SJSA1 (cell line): ENCODE results near the gene SLC5A6. TPM values are rescaled to one million over a fixed set of nuclear protein-coding genes. Genes with fewer than 3 reads are reported as not detected.

Experiments
- DNase-seq, 2 experiments: peaks; one replicate each; pipeline ENCODE4 v3.0.0-alpha.2; 2015 to 2020; ENCODE audit warnings: low spot score in 2 of 2, low read depth in 1 of 2
- H3K27ac ChIP-seq: fragments of 250-450 bp; sonication (Bioruptor Pico); 2 replicates; pipeline ENCODE4 v1.5.1; 2020; ENCODE audit warnings: mild to moderate bottlenecking, moderate library complexity
- H3K27me3 ChIP-seq: fragments of 250-450 bp; sonication (Bioruptor Pico); replicated peaks from 2 replicates; pipeline ENCODE4 v1.5.1; 2020; ENCODE audit warnings: mild to moderate bottlenecking, moderate library complexity
- H3K36me3 ChIP-seq: fragments of 250-450 bp; sonication (Bioruptor Pico); 2 replicates; pipeline ENCODE4 v1.5.1; 2020; ENCODE audit warnings: mild to moderate bottlenecking
- H3K4me1 ChIP-seq: fragments of 250-450 bp; sonication (Bioruptor Pico); replicated peaks from 2 replicates; pipeline ENCODE4 v1.6.1; 2021; ENCODE audit warnings: mild to moderate bottlenecking
- H3K4me3 ChIP-seq: fragments of 250-450 bp; sonication (Bioruptor Pico); 2 replicates; pipeline ENCODE4 v1.5.1; 2020; ENCODE audit warnings: mild to moderate bottlenecking
- H3K9me3 ChIP-seq: fragments of 250-450 bp; sonication (Bioruptor Pico); replicated peaks from 2 replicates; pipeline ENCODE4 v1.5.1; 2020; ENCODE audit warnings: mild to moderate bottlenecking
- total RNA-seq: library from RNA; depleted of rRNA; stranded (reverse); fragments of >200 nt; shearing (Covaris generic); gene quantifications from 2 replicates; pipeline ENCODE4 v1.2.3, GENCODE V29; 2014

SLC5A6 gene
- total RNA-seq, 1 experiment from 2014 or later = 40.8 TPM

DNA sequence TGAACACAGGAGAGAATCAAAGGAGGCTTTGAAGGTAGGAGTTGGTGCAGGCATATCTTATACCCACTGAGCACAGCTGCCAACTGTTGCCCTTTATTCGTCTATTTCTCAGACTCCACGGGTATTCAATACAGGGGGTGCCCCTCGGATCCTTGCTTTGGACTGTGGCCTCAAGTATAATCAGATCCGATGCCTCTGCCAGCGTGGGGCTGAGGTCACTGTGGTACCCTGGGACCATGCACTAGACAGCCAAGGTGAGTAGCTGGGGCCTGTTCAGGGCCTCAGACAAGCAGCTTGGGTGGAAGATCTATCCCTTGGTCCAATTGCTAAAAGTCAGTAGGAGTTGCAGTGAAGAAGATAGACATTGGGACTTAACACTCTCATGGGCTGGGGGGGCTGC is 10.3 kb upstream of the SLC5A6 start:
- peaks cover 9% of the 10 kb centered on the region for H3K4me1 ChIP-seq
- no peaks in the 10 kb centered on the region for H3K9me3 ChIP-seq
- no peak overlapping the region for H3K4me3 ChIP-seq
- no peak for DNase-seq
- H3K27me3 ChIP-seq = no peaks in the 10 kb centered on the region
- no peak overlapping the region for H3K27ac ChIP-seq
- H3K36me3 ChIP-seq = peaks cover 86% of the 10 kb centered on the region

DNA sequence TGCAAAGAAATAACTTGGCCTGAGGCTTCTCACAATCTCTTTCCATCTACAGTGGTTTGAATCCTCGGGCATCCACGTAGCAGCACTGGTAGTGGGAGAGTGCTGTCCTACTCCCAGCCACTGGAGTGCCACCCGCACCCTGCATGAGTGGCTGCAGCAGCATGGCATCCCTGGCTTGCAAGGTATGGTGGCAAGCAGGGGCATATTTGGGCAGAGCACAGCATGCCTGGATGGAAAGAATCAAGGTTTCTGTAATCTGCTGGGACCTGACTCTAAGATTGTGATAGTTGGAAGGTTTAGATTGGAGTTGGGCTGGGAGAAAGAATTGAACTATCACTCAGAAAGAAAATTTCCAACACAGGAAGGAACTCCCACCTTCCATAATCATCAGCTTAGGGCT is 9.1 kb upstream of the SLC5A6 start:
- no peak for DNase-seq
- Histone ChIP-seq H3K4me3 (no peak overlapping the region), H3K4me1 (peaks cover 18% of the 10 kb centered on the region), H3K36me3 (peaks cover 83% of the 10 kb centered on the region), H3K9me3 (no peaks in the 10 kb centered on the region), H3K27ac (no peak overlapping the region), H3K27me3 (no peaks in the 10 kb centered on the region)

DNA sequence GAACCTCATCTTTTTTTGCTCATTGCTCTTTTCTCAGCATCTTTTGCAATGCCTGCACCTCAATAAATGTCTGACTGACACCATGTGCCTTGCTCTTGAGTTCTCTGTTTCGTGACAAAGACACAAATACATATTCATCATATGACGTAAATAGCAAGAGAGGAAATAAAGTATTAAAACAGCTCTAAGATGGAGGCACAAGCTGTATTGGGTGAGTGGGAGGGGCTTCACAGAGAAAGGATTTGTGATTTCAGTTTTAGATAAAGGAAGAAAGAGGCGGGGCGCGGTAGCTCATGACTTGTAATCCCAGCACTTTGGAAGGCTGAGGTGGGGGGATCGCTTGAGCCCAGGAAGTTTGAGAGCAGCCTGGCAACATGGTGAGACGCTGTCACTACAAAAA is 8.0 kb upstream of the SLC5A6 start:
- Histone ChIP-seq H3K9me3 (no peaks in the 10 kb centered on the region), H3K4me3 (no peak overlapping the region), H3K27me3 (no peaks in the 10 kb centered on the region), H3K36me3 (peaks cover 80% of the 10 kb centered on the region), H3K27ac (no peak overlapping the region), H3K4me1 (peaks cover 18% of the 10 kb centered on the region)
- no peak for DNase-seq

DNA sequence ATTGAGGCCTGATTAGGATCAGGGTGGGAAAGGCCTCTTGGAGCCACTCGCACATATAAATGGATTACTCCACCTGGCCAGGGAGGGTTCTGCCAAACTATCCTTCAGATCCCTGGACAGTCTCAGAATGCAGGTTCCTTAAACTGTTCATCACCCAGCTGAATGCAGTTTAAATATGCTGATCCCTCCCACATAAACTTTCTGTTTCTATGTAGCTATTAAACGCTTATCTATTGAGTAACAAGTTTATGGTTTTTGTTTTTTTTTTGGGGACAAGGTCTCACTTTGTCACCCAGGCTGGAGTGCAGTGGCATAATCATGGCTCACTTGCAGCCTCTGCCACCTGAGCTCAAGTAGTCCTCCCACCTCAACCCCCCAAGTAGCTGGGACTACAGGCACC is 7.0 kb upstream of the SLC5A6 start:
- no peaks in the 10 kb centered on the region for H3K9me3 ChIP-seq

DNA sequence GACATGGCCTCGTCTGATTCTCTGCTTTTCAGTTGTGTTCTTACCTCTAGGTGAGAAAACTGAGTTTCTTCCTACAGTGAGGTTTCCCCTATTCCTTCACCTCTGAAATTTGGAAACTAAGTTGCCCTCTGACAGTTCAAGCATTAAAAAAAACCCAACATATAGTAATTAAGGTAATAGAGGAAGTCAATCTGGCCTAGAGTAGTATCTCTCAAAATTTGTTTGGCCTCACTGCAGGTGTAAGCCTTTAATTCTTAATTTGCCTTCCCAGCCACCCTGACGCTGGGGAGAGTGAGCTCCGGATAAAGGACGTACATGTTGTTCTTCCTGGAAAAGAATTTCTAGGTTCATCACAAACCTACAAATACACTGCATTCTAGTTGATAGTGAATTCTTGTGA is 6.5 kb upstream of the SLC5A6 start:
- Histone ChIP-seq H3K4me3 (no peak overlapping the region), H3K27ac (no peak overlapping the region)

More for the DNA sequence above, 7.0 kb upstream of the SLC5A6 start:
- Histone ChIP-seq H3K36me3 (peaks cover 73% of the 10 kb centered on the region), H3K27ac (no peak overlapping the region), H3K27me3 (no peaks in the 10 kb centered on the region), H3K4me1 (peaks cover 18% of the 10 kb centered on the region), H3K4me3 (no peak overlapping the region)
- no peak for DNase-seq

DNA sequence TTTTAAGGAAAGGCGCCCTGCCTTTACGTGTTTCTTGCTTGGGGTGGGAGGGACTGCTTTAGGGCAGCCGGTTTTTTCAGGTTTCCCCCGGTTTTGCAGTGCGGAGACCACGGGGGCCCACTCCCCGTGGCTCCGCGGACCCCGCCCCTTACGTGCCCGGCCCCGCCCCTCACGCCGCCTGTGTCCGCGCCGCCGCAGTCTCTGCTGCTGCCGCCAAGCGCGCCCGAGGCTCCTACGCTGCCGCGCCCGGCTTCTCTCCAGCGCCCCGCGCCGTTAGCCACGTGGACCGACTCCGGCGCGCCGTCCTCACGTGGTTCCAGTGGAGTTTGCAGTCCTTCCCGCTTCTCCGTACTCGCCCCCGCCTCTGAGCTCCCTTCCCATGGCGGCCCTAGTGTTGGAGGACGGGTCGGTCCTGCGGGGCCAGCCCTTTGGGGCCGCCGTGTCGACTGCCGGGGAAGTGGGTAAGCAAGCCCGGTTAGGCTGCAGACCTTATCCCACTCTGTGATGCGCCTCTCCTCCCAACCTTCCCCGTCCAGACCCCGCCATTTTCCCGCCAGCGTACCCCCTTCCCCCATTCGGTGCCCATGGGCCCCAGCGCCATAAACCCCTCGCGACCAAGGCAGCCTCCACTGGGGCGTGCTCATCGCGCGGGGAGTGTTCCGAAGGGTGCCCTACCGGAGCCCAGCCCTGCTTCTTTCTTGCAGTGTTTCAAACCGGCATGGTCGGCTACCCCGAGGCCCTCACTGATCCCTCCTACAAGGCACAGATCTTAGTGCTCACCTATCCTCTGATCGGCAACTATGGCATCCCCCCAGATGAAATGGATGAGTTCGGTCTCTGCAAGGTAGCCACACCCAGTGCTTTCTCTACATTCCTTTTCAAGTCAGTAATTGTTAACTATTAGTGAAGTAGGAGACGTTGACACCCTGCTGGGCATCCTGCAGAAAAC is 5.4 kb upstream of the SLC5A6 start, which contains the start of gene CAD:
Gene CAD (plus strand): TSS at position 197 of the 949 bp plus-strand sequence. CDS start 183 bp downstream, at position 380.
- H3K27ac ChIP-seq = peak within 1 kb of the TSS; percentile 68
- peaks cover 25% of the 10 kb centered on the region for H3K4me1 ChIP-seq
- H3K36me3 ChIP-seq = peaks cover 63% of the 10 kb centered on the region
- peak within 1 kb of the TSS; percentile 57 for H3K4me3 ChIP-seq
- no peaks in the 10 kb centered on the region for H3K27me3 ChIP-seq
- H3K9me3 ChIP-seq = no peaks in the 10 kb centered on the region
- DNase-seq = peak; percentile 68 to 86

More for the DNA sequence above, 6.5 kb upstream of the SLC5A6 start:
- no peak for DNase-seq
- Histone ChIP-seq H3K4me1 (peaks cover 19% of the 10 kb centered on the region), H3K9me3 (no peaks in the 10 kb centered on the region), H3K36me3 (peaks cover 69% of the 10 kb centered on the region), H3K27me3 (no peaks in the 10 kb centered on the region)

DNA sequence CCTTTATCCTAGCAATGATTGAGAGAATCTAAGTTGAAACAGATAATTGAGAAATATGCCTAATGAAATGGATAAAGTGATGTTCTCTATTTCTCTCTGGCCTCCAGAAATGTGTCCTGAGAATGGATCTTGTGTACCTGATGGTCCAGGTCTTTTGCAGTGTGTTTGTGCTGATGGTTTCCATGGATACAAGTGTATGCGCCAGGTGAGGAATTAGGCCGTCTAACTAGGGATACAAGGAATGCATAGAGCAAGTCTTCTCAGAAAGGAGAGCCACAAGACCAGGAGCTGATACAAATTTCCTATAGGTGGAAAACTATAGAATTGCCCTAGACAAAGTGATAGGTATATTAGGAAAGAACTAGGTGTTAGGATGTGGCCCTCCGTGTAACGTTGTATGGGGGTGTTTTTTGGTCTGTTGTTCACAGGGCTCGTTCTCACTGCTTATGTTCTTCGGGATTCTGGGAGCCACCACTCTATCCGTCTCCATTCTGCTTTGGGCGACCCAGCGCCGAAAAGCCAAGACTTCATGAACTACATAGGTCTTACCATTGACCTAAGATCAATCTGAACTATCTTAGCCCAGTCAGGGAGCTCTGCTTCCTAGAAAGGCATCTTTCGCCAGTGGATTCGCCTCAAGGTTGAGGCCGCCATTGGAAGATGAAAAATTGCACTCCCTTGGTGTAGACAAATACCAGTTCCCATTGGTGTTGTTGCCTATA is 4.5 kb upstream of the SLC5A6 start:
- peaks cover 25% of the 10 kb centered on the region for H3K4me1 ChIP-seq
- H3K27ac ChIP-seq = no peak overlapping the region; the same call in 1 of the 2 replicates
- no peak for DNase-seq
- no peaks in the 10 kb centered on the region for H3K27me3 ChIP-seq
- peak overlapping the region; percentile 57 for H3K4me3 ChIP-seq
- peaks cover 56% of the 10 kb centered on the region for H3K36me3 ChIP-seq
- no peaks in the 10 kb centered on the region for H3K9me3 ChIP-seq

DNA sequence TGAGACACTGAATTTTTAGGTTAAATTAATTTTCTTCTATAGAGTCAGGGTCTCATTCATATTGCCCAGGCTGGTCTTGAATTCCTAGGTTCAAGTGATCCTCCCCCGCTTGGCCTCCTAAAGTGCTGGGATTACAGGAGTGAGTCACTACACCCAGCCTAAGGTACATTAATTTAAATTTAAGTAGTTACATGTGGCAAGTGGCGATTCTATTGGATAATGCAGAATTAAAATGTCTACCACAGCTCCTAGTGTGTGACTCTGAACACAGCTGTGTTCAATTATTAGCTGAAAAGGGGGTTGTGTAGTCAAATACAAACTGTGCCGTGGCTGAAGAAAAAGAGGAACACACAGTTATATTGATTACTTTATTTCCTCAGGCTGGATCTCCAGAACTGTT is 2.9 kb upstream of the SLC5A6 start:
- peaks cover 46% of the 10 kb centered on the region for H3K36me3 ChIP-seq
- H3K9me3 ChIP-seq = no peaks in the 10 kb centered on the region
- DNase-seq = no peak
- H3K4me3 ChIP-seq = no peak overlapping the region
- no peaks in the 10 kb centered on the region for H3K27me3 ChIP-seq
- no peak overlapping the region for H3K27ac ChIP-seq
- H3K4me1 ChIP-seq = peaks cover 33% of the 10 kb centered on the region

DNA sequence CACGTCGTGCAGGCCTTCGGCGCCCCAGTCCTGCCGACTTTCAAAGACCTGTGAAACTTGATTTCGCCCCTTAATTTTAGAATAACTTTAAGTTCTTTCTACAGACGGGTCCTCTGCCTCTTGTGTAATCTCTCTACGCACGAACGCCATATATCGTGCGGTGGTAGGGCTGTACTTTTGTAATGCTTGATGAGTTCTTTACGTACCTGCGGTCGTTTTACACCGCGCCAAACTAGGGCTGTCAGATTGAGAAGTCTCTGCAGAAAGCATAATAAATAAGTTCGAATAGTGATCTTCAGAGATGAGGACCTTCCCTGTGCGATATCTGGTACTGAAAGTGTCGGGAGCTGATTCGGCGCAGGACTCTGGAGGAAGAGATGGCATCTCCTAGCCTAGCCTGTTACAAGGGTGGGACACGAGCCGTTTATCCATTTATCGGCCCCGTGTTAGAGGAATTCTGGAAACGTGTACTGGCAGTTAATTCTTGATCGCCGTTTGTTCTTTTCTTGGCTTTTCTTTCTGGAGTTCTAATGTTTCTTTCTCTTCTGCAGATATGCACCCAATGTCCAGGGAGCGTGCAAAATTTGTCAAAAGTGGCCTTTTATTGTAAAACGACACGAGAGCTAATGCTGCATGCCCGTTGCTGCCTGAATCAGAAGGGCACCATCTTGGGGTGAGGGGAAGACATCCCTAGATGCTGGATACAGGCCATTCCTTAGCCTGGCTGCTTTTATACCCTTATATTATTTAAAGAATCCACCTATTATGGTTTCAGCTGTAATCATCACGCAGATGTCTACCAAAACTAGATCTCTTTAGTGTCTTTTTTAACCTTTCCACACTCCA is 781 bp upstream of the SLC5A6 start:
- no peaks in the 10 kb centered on the region for H3K9me3 ChIP-seq
- H3K36me3 ChIP-seq = peaks cover 50% of the 10 kb centered on the region
- H3K4me3 ChIP-seq = peak overlapping the region; percentile 56
- H3K27ac ChIP-seq = peak overlapping the region; percentile 83
- DNase-seq = no peak
- H3K4me1 ChIP-seq = peaks cover 31% of the 10 kb centered on the region
- no peaks in the 10 kb centered on the region for H3K27me3 ChIP-seq

DNA sequence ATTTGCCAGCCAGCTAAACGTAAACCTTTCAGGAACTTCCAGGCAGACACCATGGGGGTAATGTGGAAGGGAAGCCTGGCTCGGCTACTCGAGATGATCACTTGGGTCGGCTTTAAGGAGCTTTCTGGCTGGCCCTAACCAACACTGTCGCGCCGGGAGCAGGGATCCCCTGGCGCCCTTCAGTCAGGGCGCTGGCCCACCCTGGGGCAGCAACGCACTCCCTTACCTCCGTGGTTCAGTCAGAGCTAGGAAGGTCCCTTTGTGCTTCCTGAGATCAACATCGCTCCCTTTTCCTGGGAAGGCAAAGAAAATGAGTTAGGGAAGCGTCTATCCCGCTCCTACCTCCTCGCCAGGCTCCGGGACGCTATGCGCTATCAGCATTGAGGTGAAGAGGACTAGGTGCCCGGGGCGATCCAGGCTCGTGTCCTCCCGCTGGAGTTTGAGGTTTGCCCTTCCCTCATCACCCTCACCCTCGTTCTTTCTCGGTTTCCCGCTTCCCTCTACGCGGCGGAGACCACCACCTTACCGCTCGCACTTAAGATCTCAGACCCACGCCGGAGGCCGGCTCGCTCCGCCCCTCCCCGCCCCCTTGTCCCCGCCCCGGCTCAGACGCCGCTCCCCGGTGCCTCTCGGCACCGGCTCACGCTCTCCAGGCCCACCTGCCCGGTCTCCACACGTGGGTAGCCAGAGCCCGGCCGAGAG is 676 bp downstream of the SLC5A6 start:
- no peaks in the 10 kb centered on the region for H3K27me3 ChIP-seq
- peak overlapping the region; percentile 56 for H3K4me3 ChIP-seq
- H3K36me3 ChIP-seq = peaks cover 53% of the 10 kb centered on the region
- peaks cover 17% of the 10 kb centered on the region for H3K4me1 ChIP-seq
- no peaks in the 10 kb centered on the region for H3K9me3 ChIP-seq
- peak in 1 of 2 experiments; percentile 47 for DNase-seq
- peak overlapping the region; percentile 83; the same call in 1 of the 2 replicates for H3K27ac ChIP-seq

DNA sequence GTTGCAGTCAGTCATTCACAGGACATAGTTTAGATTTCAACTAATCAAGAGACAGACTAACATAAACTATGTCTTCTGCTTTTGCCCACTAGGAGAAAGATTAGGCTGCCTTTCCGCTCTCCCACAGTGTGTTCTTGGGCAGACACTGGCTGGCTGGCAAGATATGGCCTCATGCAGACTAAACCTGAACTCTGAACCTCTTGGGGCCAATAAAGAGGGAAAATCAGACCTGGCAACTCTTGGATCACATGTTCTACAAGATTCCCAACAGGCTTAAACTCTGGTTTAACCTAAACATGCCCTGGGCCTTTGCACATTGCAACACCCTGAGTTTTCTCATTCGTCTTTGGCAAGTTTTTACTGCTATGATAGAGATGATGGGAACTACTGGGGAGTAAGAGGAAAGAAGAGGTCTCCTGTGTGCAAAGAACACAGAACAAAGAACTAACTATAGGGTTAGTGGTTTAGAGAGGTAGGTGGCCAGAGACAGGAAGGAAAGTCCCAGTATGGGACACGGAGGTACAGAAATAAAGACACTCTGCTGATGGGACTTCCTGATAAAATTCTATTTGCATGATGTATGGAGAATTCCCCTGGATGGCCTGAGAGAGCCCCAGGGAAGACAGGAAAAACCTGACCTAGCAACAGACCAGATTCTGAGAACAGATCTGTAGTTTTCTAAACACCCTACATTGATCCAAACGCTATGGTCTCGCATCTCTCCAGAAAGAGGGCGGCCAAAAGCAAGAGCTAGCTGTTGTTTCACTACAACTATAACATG is 2.3 kb downstream of the SLC5A6 start:
- Histone ChIP-seq H3K4me1 (peaks cover 17% of the 10 kb centered on the region), H3K27me3 (no peaks in the 10 kb centered on the region), H3K27ac (no peak overlapping the region), H3K4me3 (no peak overlapping the region), H3K9me3 (no peaks in the 10 kb centered on the region), H3K36me3 (peaks cover 55% of the 10 kb centered on the region)
- DNase-seq = no peak

DNA sequence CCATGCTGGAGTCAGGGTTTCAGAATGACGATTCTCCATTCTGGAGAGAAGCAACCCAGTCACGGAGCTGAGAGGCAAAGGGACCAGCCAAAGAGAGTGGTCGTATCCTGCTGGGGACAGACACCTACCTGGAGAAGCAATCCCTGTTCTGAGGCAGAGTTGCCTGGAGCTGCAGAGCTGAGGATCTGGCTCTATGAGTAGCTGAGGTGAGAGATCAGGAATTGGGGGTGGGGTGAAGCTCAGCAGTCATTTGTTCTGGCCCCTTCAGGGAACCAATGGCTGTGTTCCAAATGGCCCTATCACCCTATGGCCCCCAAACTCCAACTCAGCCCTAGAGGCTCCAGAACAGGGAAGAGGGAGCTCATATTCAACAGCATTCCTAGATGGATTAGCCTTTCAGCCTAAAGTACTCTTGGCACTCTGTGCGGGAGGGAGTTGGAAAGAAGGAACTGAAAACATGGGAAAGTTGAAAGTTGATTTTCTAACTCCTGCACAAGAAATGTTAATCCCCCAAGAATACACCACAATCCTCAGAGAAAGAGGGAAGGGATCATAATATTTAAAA is 3.5 kb downstream of the SLC5A6 start:
- peaks cover 66% of the 10 kb centered on the region for H3K36me3 ChIP-seq
- H3K27me3 ChIP-seq = no peaks in the 10 kb centered on the region
- no peak overlapping the region for H3K4me3 ChIP-seq
- H3K9me3 ChIP-seq = no peaks in the 10 kb centered on the region
- no peak overlapping the region for H3K27ac ChIP-seq
- H3K4me1 ChIP-seq = peaks cover 16% of the 10 kb centered on the region
- no peak for DNase-seq
